HG02970 (cell line): Measurements from ENCODE around the gene RAPH1.

Experiments used
- ATAC-seq: cut with Tn5 transposase; IDR thresholded peaks from one replicate; pipeline ENCODE4 v1.9.1; 2021; ENCODE audit warnings: mild to moderate bottlenecking, moderate library complexity, moderate number of reproducible peaks; ENCODE audit not compliant: unreplicated experiment, low FRiP score

RAPH1 gene

GRCh38 chr2:203535078-203535783, at the start of gene RAPH1:
RAPH1 (minus strand) TSS chr2:203535301; CDS start chr2:203495353, 39,948 bp downstream.
- ATAC-seq = no peak

- no peak for ATAC-seq
Measured at GRCh38 chr2:203584784-203585183, 49.7 kb upstream of the RAPH1 start.

GRCh38 chr2:203583701-203584100, 48.6 kb upstream of the RAPH1 start:
- no peak for ATAC-seq

- no peak for ATAC-seq
Measured at GRCh38 chr2:203583084-203583695, 48.1 kb upstream of the RAPH1 start.

- no peak for ATAC-seq
Measured at GRCh38 chr2:203582468-203582867, 47.4 kb upstream of the RAPH1 start.

- no peak for ATAC-seq
Measured at GRCh38 chr2:203580844-203581243, 45.7 kb upstream of the RAPH1 start.

- ATAC-seq = no peak
Measured at GRCh38 chr2:203579730-203580129, 44.6 kb upstream of the RAPH1 start.

GRCh38 chr2:203578759-203579643, 43.9 kb upstream of the RAPH1 start:
- peak; percentile 77 for ATAC-seq

GRCh38 chr2:203574824-203575223, 39.7 kb upstream of the RAPH1 start:
- no peak for ATAC-seq

GRCh38 chr2:203572316-203572715, 37.2 kb upstream of the RAPH1 start:
- ATAC-seq = no peak

- ATAC-seq = no peak
Measured at GRCh38 chr2:203569677-203570316, 34.7 kb upstream of the RAPH1 start.

- no peak for ATAC-seq
Measured at GRCh38 chr2:203567691-203568090, 32.6 kb upstream of the RAPH1 start.

- no peak for ATAC-seq
Measured at GRCh38 chr2:203566161-203566560, 31.1 kb upstream of the RAPH1 start.

GRCh38 chr2:203565076-203565475, 30.0 kb upstream of the RAPH1 start:
- ATAC-seq = no peak

GRCh38 chr2:203562268-203562667, 27.2 kb upstream of the RAPH1 start:
- ATAC-seq = no peak

GRCh38 chr2:203559641-203560040, 24.5 kb upstream of the RAPH1 start:
- no peak for ATAC-seq

- ATAC-seq = no peak
Measured at GRCh38 chr2:203553784-203554183, 18.7 kb upstream of the RAPH1 start.

- ATAC-seq = no peak
Measured at GRCh38 chr2:203551778-203552177, 16.7 kb upstream of the RAPH1 start.

- no peak for ATAC-seq
Measured at GRCh38 chr2:203550266-203550665, 15.2 kb upstream of the RAPH1 start.

GRCh38 chr2:203549406-203549805, 14.3 kb upstream of the RAPH1 start:
- no peak for ATAC-seq

- ATAC-seq = no peak
Measured at GRCh38 chr2:203548887-203549286, 13.8 kb upstream of the RAPH1 start.
